A549 treated with Hydrocortisone at 1 μM for 4 hours (cell line): ENCODE measurements around the gene MBOAT2. TPM values are rescaled to one million over a fixed set of nuclear protein-coding genes. Genes with fewer than 3 reads are reported as not detected.

Experiments used
- total RNA-seq: library from RNA; stranded (reverse); fragments of 200-300 nt; extraction: Qiagen RNA extraction; gene quantifications from 5 replicates; pipeline ENCODE4 v1.2.3, GENCODE V29; 2022

Gene MBOAT2, protein sequence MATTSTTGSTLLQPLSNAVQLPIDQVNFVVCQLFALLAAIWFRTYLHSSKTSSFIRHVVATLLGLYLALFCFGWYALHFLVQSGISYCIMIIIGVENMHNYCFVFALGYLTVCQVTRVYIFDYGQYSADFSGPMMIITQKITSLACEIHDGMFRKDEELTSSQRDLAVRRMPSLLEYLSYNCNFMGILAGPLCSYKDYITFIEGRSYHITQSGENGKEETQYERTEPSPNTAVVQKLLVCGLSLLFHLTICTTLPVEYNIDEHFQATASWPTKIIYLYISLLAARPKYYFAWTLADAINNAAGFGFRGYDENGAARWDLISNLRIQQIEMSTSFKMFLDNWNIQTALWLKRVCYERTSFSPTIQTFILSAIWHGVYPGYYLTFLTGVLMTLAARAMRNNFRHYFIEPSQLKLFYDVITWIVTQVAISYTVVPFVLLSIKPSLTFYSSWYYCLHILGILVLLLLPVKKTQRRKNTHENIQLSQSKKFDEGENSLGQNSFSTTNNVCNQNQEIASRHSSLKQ
- total RNA-seq = 52.0 to 67.0 TPM (median 61.1 TPM) in 5 replicates

DNA sequence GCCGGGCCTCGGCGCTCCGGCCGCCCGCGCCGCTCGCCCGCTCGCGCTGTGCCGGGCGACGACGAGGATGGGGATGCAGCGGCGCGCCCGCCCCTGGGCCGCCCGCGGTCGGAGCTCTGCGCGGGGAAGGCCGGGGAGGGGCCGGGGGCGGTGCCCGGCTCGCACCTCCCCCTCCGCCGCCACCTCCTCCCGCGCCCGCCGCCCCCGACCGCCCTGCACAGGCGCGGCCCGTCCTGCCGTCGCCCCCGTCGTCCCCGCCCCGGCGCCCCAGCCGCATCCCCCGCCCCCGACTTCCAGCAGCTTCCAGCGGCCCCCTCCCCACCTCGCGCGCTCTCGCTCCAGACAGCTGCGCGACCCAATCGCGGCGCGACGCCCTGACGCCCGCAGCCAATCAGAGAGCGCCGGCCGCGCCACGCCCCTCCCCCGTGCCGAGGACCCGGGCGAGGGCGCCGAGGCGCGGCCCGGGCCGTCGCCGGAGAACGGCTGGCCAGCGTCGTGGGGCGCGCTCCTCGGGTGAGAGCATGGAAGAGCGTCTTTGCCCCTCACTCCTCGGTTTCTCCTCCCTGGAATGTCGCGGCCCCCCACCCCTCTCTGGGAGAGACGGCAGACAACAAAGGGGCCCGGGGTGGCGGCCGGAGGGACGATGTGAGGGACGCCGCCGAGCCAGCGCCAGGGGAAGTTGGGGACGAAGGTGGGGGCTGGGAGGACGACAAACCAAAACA is at the start of gene MBOAT2:
MBOAT2 (minus strand) TSS at position 69 of the 722 bp plus-strand sequence. CDS start 70 bp downstream, outside the sequence.

DNA sequence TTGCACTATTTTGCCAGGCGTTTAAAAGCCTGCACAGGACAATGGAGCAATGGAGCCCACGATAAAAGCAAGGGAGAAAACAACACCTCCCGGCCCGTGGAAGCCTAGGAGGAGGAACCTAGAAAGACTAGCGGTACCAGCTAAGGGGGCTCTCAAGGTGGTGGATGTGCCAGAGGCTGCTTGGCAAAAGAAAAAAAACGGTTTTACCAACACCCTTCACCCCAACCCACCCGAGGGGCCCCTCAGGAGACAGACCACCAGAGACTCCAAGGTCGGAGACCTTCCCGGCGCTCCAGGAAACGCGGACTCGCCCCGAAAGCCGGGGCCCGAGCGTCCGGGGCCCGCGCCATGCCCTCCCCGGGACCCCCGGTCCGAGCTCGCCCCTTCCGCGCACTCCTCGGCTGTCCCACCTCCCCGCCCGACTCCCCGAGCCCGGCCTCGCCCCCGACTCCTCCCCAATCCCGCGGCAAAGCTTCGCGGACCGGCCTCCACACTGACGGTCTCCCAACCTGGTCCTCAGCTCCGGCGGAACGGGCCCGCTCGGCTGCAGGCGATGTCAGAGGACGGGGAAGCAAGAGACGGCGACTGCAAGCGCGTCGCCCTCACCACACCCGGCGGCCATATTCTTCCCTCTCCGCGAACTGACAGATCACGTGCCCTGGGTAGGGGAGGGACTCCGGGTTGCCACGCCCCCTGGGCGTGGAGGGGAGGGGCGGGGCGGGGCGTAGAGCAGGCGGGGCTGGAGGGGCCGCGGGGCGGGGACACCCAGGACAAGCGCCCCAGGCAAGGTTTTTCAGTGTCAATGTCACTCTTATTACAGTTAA is 166.3 kb downstream of the MBOAT2 start, which contains the start of gene KIDINS220:
KIDINS220 (minus strand) TSS at position 643 of the 824 bp plus-strand sequence. CDS start 10,520 bp downstream, outside the sequence.

Other genes with a start within 250 kb of the MBOAT2 start
- 14.6 to 24.5 TPM (median 19.1 TPM) in 5 replicates for gene KIDINS220, start 166.1 kb downstream of the MBOAT2 start, total RNA-seq
- gene ASAP2, start 203.1 kb upstream of the MBOAT2 start, total RNA-seq = 36.1 to 59.0 TPM (median 49.8 TPM) in 5 replicates